ENCODE results near the gene KPNA6. TPM values are rescaled to one million over a fixed set of nuclear protein-coding genes. Genes with fewer than 3 reads are reported as not detected.

KPNA6 gene
- total RNA-seq, 1 donor from 2014 or later = 70.3 TPM

DNA sequence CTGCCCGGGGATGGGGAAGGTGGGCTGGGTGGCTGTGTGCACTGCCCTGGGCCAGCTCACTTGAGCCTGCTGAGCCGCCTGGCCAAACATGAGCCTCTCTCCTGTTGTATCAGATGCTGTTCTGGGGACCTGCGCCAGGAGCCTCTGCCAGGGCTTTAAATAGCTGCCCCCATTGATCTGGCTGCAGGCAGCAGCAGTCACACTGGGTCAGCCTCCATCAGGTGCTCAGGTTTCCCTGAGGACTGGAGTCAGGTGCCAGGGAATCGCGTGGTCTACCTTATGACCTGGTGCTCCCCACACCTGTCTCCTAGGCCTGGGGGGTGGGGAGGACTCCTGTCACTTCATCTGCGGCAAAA lies 91.8 kb downstream of the KPNA6 start:
- ATAC-seq = peak; percentile 64
- peak; percentile 87 for DNase-seq (ENCODE audit: missing footprints)
- intact Hi-C loops (cut with DNase I) = no loop called here

DNA sequence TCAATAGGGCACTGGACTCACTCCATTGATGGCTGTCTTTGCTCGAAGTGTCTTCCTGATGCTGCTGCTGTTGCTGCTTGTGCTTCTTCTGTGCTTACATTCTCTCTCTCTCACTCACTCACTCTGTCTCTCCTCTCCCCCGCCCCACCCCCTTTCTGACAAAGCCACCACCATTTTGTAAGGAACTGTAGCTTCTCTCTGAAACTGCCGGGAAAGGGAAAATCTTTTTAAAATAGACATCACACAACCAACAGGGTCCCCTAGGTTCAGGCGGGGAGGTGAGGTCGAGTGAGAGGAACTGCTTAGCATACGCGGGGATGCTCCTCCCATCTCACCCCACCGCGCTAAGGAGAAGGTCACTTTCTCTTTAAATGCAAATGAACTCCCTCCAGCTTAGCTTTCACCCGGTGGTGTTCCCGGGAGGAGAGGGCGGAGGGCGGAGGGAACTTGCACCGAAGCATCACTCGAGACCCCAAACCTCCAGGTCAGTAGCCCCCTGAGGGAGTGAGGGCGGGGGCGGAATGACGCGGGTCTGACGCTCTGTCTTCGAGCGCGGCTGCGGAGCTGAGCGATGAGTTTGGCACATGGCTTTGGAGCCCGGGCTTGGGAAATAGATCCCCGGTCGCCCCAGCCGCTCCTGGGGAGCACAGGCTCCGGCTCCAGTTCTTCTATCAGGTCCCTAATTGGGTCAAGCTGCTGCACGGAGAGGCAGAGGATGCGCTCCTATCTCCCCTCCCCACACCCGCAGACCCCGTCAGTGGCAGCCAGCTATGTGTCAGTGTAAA lies 92.6 kb downstream of the KPNA6 start, which contains the start of gene CCDC28B:
Gene CCDC28B (plus strand): TSS at position 370 of the 785 bp plus-strand sequence. CDS start 1,341 bp downstream, outside the sequence.
- ATAC-seq = peak; percentile 63
- intact Hi-C loops (cut with DNase I) = no loop called here
- peak; percentile 86 for DNase-seq (ENCODE audit: missing footprints)

DNA sequence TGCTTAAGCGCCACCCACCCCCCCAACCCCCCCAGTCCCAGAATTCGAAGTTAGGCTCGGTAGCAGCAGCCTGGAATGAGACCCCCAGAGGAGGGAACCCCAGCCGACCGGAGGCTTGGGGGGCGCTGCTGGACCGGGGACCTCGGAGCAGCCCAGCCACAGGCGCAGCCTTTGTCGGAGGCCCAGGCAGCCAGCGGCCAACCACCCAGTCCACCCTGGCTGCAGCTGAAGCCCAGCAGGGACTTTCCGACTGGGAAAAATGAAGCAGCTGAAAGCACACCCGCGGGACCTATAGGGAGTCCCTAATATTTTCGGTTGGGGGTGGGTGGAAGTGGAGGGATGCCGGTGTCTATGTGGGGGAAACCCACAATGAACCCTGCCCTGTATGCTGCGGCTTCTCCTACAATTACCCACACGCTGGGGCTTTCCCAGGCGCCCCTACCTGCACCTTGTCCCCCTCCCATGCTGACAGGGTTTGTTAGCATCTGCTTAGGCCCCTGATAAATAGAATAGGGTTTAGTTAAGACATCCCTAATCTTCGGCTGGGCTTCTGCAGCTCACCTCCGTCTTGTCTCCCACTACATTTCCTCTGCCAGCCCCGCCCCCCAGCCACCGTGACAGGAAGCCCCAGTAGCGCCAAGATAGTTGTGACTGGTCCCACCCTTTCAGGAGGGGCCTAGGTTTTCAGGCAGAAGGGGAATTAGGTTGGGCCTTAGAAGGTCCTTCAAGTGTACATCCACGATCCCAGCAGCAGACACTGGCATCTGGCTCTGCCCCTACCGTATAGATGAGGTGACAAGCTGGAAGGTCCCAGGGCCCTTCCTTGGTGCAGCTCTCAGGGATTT lies 93.4 kb downstream of the KPNA6 start:
- no peak for DNase-seq (ENCODE audit: missing footprints)
- ATAC-seq = peak; percentile 47
- intact Hi-C loops (cut with DNase I) = no loop called here

DNA sequence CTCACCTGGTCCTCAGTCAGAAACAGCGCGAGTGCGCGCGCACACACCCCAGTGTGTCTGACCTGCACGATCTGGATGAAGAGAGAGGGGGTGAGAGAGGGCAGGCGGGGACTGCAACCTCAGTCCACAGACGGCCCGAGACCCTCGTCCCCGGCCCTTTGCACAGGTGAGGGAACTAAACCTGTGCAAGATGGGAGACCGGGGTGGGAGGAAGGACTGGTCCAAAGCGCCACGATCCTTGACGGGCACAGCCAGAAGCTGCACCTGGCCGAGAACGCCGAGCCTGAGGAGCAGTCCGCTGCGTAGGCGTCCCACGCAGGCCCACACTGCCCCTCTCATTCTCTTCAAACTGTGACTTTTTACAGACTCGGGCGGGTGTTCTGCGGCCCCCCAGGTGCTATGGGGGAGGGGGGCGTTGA lies 97.1 kb downstream of the KPNA6 start:
- no peak for ATAC-seq
- intact Hi-C loops (cut with DNase I) = no loop called here
- no peak for DNase-seq (ENCODE audit: missing footprints)

DNA sequence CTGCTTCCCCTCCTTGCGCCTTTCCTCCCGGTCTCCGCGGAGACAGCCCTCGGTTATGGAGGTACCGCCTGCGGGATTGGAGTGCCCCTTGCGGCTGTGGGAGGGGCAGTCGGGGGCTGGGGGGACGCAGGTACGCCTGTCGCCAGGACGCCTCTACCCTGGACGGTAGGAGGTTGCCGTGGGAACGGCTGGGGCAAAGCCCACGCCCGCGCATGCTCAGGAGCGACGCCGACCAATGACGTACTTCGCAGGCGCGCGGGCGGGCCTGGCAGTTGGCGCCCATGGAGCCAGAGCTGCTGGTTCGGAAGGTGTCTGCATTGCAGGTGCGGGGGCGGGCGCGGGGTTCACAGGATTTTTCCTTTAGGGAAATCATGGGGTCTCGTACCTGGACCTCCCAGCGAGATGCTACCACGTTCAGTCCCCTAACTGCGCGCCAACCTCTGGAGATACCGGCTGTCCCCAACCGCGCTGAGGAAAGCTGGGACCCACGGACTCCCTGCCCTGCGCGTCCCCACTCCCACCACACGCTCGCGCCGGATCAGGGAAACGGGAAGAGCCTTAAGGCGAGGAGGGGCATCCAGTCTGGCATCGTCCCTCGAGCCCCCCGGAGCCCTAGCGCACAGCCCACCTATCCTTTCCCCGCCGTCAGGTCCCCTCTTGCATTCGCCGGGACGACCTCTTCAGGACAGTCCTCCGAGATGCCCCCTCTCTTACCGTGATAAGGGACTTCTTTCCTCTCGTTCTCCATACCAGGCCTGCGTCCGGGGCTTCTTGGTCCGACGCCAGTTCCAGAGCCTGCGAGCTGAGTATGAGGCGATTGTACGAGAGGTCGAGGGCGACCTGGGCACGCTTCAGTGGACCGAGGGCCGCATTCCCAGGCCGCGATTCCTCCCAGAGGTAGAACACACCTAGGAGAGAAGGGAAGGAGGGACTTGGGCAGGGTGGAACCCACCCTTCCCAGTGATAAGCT lies 97.8 kb downstream of the KPNA6 start, which contains the start of gene IQCC:
Gene IQCC (plus strand): TSS at position 271 of the 970 bp plus-strand sequence. CDS start 11 bp downstream, at position 282.
- ATAC-seq = peak; percentile 76

DNA sequence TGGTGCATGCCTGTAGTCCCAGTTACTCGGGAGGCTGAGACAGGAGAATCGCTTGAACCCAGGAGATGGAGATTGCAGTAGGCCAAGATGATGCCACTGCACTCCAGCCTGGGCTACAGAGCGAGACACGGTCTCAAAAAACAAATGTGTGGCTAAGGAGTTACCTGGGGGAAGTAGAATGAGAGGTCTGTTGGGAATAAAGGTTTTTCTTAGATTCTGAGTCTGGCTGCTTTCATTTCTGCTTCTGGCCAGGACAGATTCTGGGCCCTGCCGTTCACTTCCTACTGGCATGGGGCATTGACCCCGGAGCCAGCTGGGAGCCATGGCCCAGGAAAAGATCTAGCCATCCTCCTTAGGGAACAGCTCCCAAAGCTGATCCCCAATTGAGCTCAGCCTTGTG lies 100.6 kb downstream of the KPNA6 start:
- intact Hi-C loops (cut with DNase I) = no loop called here
- DNase-seq (ENCODE audit: missing footprints) (no peak), ATAC-seq (no peak)

More for the DNA sequence above, 97.8 kb downstream of the KPNA6 start, which contains the start of gene IQCC:
- peak; percentile 92 for DNase-seq (ENCODE audit: missing footprints)
- intact Hi-C loops (cut with DNase I) = no loop called here

DNA sequence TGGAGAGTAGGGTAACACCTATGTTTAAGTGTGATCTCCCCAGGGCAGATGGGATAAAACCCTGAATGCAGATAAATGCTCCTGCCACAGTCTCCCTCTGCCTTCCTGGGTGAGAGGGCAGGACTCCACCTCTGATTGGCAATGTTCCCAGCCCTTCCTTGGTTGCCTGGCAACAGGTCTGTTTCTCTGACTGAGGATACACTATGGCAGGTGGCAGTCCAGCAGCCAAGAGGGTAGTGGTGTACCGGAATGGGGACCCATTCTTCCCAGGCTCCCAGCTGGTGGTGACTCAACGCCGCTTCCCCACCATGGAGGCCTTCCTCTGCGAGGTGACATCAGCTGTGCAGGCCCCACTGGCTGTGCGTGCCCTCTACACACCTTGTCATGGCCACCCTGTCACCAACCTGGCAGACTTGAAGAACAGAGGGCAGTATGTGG lies 101.1 kb downstream of the KPNA6 start, which contains the start of gene DCDC2B:
Gene DCDC2B (plus strand): TSS at position 199 of the 438 bp plus-strand sequence. CDS start 5 bp downstream, at position 204.
- ATAC-seq = no peak
- intact Hi-C loops (cut with DNase I) = no loop called here
- DNase-seq (ENCODE audit: missing footprints) = no peak

DNA sequence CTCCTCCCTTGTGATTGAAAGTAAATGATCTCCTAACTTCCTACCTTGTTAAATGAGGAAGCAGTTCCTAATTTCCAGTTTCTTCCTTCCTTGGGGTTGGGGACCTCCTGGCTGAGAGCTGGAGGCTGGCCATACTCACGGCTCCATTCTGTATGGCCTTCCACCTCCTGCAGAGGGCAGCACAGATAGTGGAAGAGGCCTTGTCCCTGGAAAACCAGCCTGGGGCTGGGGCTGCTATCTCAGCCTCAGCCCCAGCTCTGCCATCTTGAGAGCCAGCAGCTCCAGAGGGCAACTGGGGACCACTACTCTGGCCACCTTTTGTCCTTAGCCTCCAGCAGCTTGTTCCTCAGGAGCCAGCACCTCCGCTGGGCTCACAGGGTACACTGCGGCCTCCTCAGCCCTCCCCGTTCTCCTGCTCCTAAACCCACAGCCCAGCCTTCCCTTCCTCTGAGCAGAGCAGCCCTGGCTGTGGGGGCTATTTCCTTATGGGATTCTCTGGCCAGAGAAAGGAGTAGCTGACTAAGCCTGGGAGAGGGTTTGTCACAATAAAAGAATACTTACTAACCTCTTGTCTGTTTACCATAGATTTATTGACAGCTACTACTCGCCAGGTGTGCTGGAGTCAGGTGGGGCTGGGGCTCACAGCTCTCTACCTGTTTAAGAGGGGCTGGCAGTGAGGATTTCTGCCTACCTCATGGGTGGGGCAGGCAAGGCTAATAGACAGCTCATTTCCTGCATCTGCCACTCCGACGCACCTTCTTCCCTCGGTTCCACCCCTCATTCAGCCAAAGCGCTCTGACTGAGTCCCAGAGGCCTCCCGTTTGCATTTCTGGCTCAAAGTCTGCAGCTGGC lies 108.0 kb downstream of the KPNA6 start:
- peak; percentile 40 for ATAC-seq
- intact Hi-C loops (cut with DNase I) = loop anchor here (5.0 to 10.0 kb wide), 2 partner anchors 101 to 179 kb away; partner anchors contain the start of gene BSDC1
- DNase-seq (ENCODE audit: missing footprints) = no peak

DNA sequence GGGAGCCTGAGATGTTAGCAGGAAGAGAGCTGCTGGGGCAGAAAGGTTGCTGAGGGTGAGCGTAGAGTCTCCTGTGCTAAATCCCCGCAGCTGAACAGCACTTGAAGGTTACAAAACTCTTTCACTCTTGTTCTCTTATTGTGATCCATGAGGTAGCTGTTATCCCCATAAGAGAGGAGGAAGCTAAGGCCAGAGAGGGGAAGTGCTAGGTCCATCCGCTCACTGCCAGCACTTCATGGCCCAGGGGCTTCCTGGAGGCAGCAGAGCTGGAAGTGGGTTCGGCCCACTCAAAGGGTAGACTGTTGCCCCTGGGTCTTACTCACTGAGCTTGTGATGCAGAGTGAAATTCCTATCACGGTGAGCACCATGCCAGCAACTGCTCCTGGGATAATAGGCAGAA lies 108.7 kb downstream of the KPNA6 start:
- intact Hi-C loops (cut with DNase I) = loop anchor here (5.0 to 10.0 kb wide), 2 partner anchors 101 to 178 kb away; partner anchors contain the start of gene BSDC1
- ATAC-seq (no peak), DNase-seq (ENCODE audit: missing footprints) (no peak)

DNA sequence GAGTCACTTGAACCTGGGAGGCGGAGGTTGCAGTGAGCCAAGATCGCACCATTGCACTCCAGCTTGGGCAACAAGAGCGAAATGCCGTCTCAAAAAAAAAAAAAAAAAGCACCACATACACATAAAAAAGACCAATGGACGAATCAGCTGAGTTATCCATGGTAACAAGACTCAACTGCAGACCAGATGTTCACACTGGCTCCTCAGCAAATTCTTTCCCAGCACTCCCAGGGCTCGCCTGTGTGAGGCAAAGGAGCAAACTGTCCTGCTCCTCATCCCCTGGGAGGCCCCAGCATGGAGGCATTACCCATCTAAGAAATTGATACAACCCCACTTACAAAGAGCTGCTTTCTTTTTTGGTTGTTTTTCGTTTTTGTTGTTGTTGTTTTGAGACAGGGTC lies 111.2 kb downstream of the KPNA6 start:
- intact Hi-C loops (cut with DNase I) = loop anchor here (5.0 to 10.0 kb wide), 2 partner anchors 98 to 176 kb away; partner anchors contain the start of gene BSDC1
- ATAC-seq = no peak
- no peak for DNase-seq (ENCODE audit: missing footprints)

DNA sequence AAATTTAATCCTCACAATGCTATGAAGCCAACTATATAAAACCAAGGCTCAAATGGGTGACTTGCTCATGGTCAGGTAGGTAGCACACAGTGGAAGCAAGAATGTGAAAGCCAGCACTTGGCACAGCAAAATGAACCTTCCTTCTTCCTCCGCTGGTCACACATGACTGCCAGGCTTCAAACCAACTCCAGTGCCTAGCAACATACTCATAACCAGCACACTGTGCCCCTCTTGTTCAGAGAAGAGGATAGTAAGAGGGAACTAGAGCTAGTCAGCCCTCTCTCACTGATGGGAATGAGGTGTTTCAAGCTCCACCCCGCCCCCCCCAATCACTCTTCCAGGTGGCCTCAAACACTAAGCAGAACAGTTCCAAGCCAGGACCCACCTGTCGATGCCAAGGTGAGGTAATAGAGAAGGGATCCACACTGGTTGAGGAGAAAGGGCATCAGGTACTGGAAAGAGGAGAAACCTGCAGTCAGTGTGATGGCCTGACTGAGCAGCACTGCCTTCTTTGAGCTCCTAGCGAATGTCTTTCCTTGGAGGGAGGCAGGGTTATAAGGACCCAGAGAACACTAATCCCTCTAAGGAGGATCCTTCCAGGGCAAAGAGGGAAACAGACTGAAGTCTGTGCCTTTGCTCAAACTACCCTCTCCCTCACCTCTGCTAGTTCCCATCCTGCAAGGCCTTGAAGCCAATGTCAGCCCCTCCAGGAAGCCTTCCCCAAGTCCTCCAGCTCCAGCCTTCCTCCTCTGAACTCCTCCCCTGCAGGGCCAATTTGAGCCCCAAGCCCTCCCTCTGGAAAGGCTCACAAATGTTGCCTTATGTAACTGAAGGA lies 113.1 kb downstream of the KPNA6 start:
- intact Hi-C loops (cut with DNase I) = no loop called here
- ATAC-seq = no peak
- DNase-seq (ENCODE audit: missing footprints) = no peak

DNA sequence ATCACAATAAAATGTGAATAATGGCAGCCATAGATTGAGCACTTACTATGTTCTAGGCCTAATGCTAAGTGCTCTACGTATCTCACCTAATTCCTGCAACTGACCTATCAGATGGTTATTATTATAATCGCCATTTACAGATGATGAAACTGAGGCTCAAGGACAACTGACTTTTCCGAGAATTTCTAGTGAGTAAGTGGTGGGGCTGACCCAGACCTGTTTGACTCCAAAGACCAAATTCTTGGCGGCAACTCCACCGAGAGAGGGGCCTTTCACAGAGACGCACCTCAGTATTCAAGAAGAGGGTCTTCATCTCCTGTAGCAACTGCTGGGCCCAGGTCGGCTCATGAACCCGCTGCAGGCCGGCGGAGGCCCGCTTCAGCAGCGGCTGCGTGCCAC lies 113.7 kb downstream of the KPNA6 start:
- DNase-seq (ENCODE audit: missing footprints) (no peak), ATAC-seq (no peak)
- intact Hi-C loops (cut with DNase I) = no loop called here

DNA sequence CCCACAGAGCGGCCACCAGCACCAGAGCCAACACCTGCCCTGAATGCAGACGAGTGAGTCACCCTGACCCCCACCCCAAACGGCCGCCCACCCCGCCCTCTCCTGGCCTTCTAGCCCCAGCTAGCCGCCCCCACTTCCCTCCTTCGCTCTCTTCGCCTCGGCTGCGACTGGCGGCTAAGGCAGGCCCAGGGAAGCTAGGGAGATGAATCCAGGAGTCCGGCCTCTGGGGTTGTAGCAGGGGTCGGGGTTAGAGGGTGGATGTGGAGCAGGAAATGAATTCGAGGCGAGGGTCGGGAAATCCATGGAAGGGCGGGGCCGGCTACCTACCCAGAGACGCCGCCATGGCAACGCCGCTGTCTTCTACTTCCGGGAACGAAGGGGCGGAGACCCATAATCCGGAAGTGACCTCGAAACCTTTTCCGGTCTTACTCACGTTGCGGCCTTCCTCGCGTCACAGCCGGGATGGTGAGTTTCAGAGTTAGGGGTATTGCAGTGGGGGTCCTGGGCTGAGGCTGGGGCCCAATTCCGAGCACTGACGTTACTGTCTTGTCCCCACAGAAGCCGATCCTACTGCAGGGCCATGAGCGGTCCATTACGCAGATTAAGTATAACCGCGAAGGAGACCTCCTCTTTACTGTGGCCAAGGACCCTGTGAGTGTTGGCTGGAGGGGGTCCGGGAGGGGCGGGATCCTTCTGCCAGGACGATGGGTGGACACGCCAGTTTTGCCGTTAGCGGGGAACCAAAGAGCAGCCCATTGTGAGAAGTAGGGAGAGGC lies 114.3 kb downstream of the KPNA6 start, which contains the start of the genes EIF3I and TMEM234:
Gene EIF3I (plus strand): TSS at position 428 of the 776 bp plus-strand sequence. CDS start 35 bp downstream, at position 463.
Gene TMEM234 (minus strand): TSS at position 374 of the 776 bp plus-strand sequence. CDS start 31 bp downstream, at position 343.
- ATAC-seq (peak; percentile 95), DNase-seq (ENCODE audit: missing footprints) (peak; percentile 97)
- intact Hi-C loops (cut with DNase I) = no loop called here

DNA sequence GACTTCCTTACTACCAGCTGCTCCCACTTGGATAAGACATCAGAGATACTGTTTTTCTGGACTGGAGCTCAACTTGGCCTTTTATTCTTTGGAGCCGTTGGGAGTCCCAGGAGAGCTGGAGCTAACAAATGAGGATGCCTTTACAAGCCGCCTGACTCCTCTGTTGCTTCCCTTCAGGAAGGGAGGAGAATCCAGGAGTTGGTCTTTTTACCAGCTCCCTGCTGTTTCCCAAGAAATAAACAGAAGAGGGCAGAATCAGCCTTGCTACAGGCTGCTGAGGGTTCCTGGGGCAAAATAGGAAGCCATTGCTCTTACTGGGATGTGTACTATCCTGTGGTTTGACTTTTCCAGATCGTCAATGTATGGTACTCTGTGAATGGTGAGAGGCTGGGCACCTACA lies 115.8 kb downstream of the KPNA6 start:
- ATAC-seq = no peak
- intact Hi-C loops (cut with DNase I) = no loop called here
- DNase-seq (ENCODE audit: missing footprints) = no peak

DNA sequence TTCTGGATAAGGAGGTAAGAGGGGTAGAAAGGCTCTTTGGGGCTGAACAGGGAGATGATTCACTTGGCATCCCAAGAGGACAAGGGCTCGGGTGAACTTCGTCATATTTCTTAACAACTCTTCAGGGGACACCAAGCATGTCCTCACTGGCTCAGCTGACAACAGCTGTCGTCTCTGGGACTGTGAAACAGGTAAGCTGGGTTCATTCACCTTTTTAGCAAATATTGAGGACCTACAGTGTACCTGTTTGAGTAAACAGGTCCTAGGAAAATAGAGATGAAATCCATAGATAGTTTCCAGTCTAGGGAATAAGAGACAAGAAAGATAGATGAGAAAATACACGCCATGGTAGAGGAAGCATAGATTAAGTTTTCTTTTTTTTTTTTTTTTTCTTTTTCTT lies 116.4 kb downstream of the KPNA6 start:
- ATAC-seq (no peak), DNase-seq (ENCODE audit: missing footprints) (no peak)
- intact Hi-C loops (cut with DNase I) = no loop called here
